DND-41 (cell line): ENCODE results near the gene HGFAC.

ENCODE experiments used
- CTCF ChIP-seq: IDR thresholded peaks from 2 replicates; pipeline ENCODE4 v1.5.1; 2012; ENCODE audit warnings: borderline replicate concordance, low read length, moderate library complexity, mild to moderate bottlenecking; ENCODE audit not compliant: poor library complexity, severe bottlenecking; ENCODE audit errors: extremely low read depth
- EZH2 ChIP-seq: IDR thresholded peaks from 3 replicates; pipeline ENCODE4 v1.6.1; 2012; ENCODE audit warnings: borderline replicate concordance, low read depth, mild to moderate bottlenecking, moderate library complexity, low read length, inconsistent platforms; ENCODE audit not compliant: severe bottlenecking

- TF ChIP-seq CTCF (no peak), EZH2 (no peak)
Measured at GRCh38 chr4:3485011-3485791, 43.4 kb downstream of the HGFAC start.
